ENCODE results near the gene SLC35F3.

Gene SLC35F3

DNA sequence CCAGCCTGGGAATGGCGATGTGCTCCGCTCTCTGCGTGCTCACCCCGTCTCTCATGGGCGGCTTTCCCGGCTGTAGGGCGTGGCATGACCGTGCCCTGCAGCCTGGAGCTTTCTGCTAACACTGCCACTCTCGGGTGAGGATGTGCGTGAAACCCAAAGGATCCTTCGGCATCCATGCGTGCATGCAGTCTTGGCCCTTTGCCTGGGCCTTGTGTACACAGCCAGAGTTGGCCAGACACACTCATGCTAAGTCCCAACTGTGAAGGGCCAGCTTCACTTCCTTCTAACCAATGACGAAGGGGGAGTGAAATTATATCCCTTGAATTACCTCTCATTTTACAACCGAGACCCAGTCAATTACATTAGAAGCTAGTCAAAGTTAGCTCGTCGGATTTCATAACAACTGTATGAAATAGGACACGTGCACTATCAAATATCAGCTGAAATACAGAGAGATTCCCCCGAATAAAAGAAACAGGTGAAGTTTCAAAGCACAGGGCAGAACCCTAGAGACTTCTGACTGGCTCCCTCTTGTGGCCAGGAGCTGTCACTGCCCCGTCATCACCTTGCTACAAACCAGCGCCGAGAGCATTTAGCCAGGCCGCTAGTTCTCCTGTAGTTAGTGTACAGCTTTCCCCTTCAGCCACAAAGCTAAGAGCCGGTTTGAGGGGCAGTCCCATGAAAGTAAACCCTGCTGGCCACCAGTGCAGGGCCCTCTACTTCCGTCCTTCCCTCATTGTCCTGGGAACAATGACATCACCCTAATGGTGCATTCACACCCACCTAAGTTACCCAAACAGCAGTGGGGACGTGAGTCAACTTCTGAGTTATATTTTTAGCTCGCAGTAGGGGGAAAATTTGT lies 405.4 kb downstream of the SLC35F3 start:
- DNase-seq (ENCODE audit: low read depth in 1 of 2, low spot score in 1 of 2) = peak; percentile 50 to 59

GRCh38 chr1:234310460-234310817 lies 406.0 kb downstream of the SLC35F3 start:
- DNase-seq (ENCODE audit: low read depth in 1 of 2, low spot score in 1 of 2) = no peak

GRCh38 chr1:234311414-234311813 lies 406.9 kb downstream of the SLC35F3 start:
- DNase-seq (ENCODE audit: low read depth in 1 of 2, low spot score in 1 of 2) = no peak

DNA sequence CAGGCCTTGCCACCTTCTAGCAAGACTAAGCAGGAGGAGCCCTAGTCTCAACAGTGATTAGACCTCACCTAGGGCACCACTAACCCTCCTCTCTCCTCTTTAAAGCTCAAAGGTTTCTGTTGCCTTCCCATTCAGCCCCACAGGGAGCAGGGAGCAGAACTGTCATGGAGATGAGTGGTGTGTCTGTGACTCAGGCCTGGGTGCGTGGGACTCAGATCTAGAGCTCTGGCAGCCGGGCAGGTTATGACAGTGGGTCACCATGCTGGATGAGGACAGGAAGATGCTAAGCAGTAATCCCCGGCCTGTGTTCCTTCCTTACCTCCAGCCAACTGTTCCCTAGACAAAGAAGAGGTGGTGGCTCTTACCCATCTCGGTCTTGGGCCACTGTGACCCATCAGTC lies 408.7 kb downstream of the SLC35F3 start:
- no peak for DNase-seq (ENCODE audit: low read depth in 1 of 2, low spot score in 1 of 2)

- DNase-seq (ENCODE audit: low read depth in 1 of 2, low spot score in 1 of 2) = no peak
Observed at GRCh38 chr1:234315091-234315541, 410.6 kb downstream of the SLC35F3 start.

GRCh38 chr1:234315588-234315987 lies 411.1 kb downstream of the SLC35F3 start:
- no peak for DNase-seq (ENCODE audit: low read depth in 1 of 2, low spot score in 1 of 2)

DNA sequence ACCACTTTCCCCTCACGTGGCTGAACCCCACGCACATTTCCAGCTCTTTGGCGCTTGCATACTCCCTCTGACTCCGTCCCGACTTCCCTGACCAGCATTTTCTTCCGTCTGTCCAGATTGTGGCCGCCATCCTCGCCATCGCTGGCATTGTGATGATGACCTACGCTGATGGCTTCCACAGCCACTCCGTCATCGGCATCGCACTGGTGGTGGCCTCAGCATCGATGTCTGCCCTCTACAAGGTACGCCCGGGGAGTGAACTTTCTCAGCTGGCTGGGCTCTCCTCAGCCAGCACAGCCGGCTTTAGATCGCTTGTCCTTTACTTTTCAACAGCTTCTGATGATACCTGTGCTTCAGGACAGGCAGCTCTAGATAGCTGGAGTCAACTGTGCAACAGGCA lies 412.0 kb downstream of the SLC35F3 start:
- no peak for DNase-seq (ENCODE audit: low read depth in 1 of 2, low spot score in 1 of 2)

DNA sequence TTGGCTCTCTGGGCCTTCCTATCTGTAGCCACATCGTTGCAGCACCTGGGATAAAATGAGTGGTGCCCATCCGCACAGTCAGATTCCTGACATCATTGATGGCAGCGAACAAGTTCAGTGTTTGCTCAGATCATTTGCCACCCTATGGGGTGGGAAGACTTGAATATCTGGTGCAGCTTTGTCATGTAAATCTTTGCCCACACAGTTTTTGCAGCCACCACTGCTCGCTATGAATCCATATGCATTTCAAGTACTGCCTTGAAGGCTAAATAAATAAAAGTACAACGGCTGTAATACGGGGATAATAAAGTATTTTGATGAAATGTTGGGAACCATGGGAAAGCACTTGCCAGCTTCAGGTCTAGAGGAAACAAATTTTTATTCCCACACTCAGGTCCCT lies 412.5 kb downstream of the SLC35F3 start:
- no peak for DNase-seq (ENCODE audit: low read depth in 1 of 2, low spot score in 1 of 2)

- DNase-seq (ENCODE audit: low read depth in 1 of 2, low spot score in 1 of 2) = no peak
Observed at GRCh38 chr1:234320069-234320468, 415.6 kb downstream of the SLC35F3 start.

- DNase-seq (ENCODE audit: low read depth in 1 of 2, low spot score in 1 of 2) = no peak
Observed at GRCh38 chr1:234320549-234320948, 416.1 kb downstream of the SLC35F3 start.

DNA sequence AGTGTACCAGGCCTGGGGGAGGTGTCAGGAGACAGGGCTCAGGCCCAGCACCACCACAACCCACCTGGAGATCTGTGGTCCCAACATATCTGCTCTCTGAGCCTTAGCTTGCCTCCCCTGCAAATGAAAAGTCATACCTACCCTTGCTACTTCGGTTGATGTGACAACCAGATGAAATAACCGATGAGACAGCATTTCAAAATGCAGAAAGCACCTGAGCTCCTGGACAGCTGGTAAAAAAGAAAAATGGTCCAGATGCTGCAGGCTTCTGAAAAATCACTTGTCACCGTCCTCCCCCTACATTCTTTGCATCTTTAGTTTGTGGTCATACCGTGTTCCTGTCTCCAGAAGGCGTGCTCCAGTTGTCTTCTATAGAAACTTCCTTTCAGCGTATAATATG lies 416.8 kb downstream of the SLC35F3 start:
- no peak for DNase-seq (ENCODE audit: low read depth in 1 of 2, low spot score in 1 of 2)

- DNase-seq (ENCODE audit: low read depth in 1 of 2, low spot score in 1 of 2) = no peak
Observed at GRCh38 chr1:234322097-234322496, 417.6 kb downstream of the SLC35F3 start.

DNA sequence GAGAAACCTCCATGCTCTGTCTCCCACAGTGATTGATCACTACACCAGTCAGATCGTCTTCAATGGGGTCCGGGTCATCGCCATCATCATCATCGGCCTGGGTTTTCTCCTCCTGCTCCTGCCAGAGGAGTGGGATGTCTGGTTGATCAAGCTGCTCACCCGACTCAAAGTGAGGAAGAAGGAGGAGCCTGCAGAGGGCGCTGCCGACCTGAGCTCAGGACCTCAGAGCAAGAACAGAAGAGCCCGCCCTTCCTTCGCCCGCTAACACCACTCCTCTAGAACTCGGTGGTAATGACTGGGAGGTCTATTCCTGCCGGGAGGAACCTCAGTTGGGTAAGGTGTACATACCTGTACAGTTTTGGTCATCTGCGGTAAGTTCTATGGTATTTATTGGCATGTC lies 418.5 kb downstream of the SLC35F3 start:
- peak in 1 of 2 donors; percentile 24 for DNase-seq (ENCODE audit: low read depth in 1 of 2, low spot score in 1 of 2)

- DNase-seq (ENCODE audit: low read depth in 1 of 2, low spot score in 1 of 2) = no peak
Observed at GRCh38 chr1:234324821-234325220, 420.3 kb downstream of the SLC35F3 start.

DNA sequence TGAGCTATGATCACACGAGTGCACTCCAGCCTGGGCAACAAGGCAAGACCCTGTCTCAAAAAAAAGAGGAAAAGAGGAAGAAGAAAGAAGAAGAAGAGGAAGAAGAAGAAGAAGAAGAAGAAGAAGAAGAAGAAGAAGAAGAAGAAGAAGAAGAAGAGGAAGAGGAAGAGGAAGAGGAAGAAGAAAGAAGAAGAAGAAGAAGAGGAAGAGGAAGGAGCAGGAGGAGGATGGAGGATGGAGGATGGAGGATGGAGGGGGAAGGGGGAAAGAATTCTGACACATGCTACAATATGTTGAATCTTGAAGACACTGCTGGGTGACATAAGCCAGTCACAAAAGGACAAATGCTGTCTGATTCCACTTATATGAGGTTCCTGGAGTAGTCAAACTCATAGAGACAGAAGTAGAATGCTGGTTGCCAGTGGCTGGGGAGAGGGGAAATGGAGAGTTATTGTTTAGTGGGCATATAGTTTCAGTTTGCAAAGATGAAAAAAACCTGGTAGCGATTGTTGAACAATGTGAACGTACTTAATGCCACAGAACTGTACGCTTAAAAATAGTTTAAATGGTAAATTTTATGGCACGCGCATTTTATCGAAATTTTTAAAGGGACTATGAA lies 421.5 kb downstream of the SLC35F3 start:
- DNase-seq (ENCODE audit: low read depth in 1 of 2, low spot score in 1 of 2) = no peak

DNA sequence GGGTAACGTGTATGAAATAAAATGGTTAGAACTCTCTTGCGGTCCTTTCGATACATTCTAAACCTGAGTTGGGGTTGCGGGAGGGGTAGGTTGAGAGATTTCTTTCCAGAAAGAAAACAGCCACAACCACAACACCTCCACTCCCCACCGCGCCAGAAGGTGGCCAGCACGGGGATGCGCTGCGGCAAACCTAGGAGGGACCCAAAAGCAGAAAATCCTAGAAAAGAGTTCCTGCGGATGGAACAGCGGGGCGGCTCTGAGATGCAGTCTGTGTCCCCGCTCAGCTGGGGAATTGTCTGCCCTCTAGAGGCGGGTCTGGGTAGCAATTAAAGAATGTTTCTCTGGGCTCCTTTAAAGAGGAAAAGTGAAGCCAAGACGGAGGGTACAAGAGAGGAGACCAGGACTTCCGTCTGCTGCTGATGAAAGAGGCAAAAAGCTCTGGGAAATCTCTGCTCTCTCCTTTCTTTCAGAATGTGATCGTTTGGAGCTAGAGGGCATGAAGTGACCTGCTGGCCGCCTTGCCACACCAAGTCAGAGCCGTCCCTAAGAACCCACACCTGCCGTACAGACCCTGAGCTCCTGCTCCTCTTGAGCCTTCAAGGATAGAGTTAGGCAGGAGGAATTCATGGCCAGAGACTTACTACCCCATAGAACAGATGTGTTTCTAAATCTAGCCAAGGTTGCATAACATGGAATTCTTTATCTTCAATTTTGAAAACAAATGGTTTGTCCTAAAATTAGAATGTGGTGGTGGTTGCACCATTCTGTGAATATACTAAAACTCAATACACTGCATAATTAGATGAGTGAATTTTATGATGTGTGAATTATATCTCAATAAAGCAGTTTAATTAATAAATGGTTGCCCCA lies 422.3 kb downstream of the SLC35F3 start:
- DNase-seq (ENCODE audit: low read depth in 1 of 2, low spot score in 1 of 2) = peak; percentile 36 to 52

DNA sequence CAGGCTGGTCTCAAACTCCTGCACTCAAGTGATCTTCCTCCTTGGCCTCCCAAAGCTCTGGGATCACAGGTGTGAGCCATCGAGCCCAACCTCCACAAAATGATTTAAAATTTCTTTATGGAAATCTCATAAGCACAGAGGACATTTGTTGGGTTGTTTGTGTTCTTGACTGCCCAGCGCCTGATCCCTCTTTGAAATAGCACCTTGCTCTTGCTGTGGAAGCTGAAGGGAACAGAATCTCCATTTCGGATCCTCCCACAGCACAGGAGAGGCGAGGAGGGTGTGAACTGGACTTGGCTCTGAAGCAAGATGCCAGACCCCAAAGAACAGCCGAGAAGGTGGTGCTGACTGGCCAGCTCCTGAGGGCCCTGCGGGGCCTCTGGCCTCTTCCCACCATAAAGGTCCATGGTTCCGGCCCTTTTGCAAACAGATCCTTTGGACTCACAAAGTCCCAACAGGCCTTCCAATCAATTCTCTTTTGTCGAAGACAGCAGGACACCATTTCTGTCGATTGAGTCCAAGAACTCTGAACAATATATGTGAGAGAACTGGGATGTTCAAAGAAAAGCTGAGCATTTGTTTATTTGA lies 423.2 kb downstream of the SLC35F3 start:
- no peak for DNase-seq (ENCODE audit: low read depth in 1 of 2, low spot score in 1 of 2)

DNA sequence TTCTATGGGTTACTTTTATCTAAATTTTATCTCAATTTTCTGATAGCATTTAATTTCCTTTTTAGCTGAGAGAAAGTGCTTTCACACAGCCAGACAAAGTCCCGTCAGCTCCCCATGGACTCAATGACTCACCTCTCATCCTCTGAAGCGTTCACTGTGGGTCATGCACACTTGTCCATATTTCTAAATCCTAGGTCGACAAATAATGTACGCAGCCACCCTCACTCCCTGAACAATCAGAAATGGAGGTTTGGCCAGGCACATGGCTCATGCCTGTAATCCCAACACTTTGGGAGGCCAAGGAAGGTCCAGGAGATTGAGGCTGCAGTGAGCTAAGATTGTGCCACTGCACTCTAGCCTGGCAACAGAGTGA lies 426.4 kb downstream of the SLC35F3 start:
- DNase-seq (ENCODE audit: low read depth in 1 of 2, low spot score in 1 of 2) = no peak

DNA sequence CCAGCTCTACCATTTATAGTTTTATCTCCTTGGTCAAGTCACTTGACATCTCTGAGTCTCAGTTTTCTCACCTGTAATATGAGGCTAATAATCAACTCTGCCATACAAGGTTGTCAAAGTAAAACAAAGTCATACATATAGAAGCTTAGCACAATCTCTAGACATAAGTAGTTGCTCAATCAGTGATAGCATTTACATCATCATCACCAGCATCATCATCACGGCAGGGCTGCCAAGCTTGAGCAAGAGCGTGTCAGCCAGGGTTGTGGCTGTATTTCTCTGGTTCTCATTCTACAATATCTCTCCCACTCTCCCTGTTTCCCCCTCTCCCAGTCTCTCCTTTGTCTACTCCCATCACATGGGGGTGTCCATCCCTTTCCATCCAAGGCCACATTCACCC lies 427.0 kb downstream of the SLC35F3 start:
- no peak for DNase-seq (ENCODE audit: low read depth in 1 of 2, low spot score in 1 of 2)

DNA sequence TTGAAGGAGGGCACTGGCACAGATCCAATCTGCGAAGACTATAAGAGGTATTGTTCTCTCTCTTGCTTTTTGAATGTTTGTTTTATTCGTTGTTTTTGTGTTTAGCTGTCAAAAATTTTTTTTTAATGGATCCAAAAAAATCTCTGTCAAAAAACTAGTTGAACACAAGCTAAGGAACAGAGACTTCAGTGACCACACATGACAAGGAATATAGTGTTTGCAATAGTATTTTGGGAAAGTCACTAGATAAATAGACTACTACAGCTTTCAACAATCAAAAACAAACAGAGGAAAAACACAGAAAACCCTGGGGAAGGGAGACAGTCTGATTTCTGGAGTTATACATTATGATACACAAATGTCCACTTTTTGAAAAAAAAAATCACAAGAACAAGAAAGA lies 431.9 kb downstream of the SLC35F3 start:
- DNase-seq (ENCODE audit: low read depth in 1 of 2, low spot score in 1 of 2) = no peak

DNA sequence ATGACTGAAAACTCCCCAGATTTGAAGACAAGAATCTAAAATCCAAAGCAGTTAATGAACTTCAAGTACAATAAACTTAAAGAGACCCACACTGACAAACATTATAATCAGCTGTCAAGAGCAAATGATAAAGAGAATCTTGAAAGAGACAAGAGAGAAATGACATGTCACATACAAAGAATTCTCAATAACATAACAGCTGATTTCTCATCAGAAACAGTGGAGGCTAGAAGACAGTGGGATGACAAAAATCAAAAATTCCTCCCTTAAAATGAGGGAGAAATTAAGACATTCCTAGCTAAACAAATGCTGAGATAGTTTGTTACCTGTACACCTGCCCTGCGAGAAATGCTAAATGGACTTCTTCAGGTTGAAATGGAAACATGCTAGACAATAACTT lies 432.8 kb downstream of the SLC35F3 start:
- DNase-seq (ENCODE audit: low read depth in 1 of 2, low spot score in 1 of 2) = no peak

Data from activated T-helper 1 cell treated with anti-CD3 and anti-CD28 coated beads, Interleukin-2, amount 50 U/mL, for 16 hours (primary cell).